Stomach (tissue), 4 donors: ENCODE measurements around the gene HDDC2.

Experiments used
- POLR2A ChIP-seq, 4 donors: fragments of 450-650 bp; IDR thresholded peaks; one replicate each; pipeline ENCODE4 v1.6.1; 2016; ENCODE audit warnings: antibody characterized with exemption in 4 of 4, control low read depth in 2 of 4, mild to moderate bottlenecking in 1 of 4, moderate library complexity in 1 of 4
- POLR2AphosphoS5 ChIP-seq, 3 donors: sonication (generic); formaldehyde crosslinking; IDR thresholded peaks; one replicate each; pipeline ENCODE4 v1.6.1; 2016; ENCODE audit warnings: antibody characterized with exemption in 3 of 3
- TF ChIP-seq, protein P1 (sequence below), 7 experiments: fragments of 450-650 bp in 4 of 7; fragments of 200-600 bp in 3 of 7; sonication (generic) in 3 of 7; IDR thresholded peaks; one replicate each; pipeline ENCODE4 v1.5.1; 2016 to 2019; ENCODE audit warnings: antibody characterized with exemption in 7 of 7, control low read depth in 2 of 7, mild to moderate bottlenecking in 1 of 7

DNA sequence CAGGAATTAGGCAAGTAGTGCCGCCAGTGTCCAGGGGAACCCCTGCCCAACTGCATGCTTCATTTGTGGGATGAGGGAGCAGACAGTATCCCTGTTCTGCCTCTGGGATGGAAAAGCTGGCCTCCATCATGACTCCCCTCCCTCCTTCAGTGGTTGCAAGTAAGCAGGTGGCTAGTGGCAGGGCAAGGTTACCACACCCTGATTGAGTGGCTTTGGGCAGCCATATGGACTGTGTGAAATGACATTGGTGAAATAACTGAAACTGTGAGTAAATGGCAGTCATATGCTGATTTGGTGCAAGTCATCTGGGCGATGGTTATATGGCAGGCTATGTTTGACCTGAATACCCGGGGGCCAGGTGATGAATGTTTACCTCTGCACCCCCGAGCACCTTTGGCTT is 33.0 kb downstream of the HDDC2 start:
- no peak for TF ChIP-seq POLR2A (IDR thresholded peaks at IDR 0.05)
- TF ChIP-seq, protein P1, sequence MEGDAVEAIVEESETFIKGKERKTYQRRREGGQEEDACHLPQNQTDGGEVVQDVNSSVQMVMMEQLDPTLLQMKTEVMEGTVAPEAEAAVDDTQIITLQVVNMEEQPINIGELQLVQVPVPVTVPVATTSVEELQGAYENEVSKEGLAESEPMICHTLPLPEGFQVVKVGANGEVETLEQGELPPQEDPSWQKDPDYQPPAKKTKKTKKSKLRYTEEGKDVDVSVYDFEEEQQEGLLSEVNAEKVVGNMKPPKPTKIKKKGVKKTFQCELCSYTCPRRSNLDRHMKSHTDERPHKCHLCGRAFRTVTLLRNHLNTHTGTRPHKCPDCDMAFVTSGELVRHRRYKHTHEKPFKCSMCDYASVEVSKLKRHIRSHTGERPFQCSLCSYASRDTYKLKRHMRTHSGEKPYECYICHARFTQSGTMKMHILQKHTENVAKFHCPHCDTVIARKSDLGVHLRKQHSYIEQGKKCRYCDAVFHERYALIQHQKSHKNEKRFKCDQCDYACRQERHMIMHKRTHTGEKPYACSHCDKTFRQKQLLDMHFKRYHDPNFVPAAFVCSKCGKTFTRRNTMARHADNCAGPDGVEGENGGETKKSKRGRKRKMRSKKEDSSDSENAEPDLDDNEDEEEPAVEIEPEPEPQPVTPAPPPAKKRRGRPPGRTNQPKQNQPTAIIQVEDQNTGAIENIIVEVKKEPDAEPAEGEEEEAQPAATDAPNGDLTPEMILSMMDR (IDR thresholded peaks at IDR 0.05) = no peak
- TF ChIP-seq POLR2AphosphoS5 (IDR thresholded peaks at IDR 0.05) = no peak
